Left lung (tissue), 10 donors: ENCODE measurements around the gene JAZF1. TPM values are rescaled to one million over a fixed set of nuclear protein-coding genes. Genes with fewer than 3 reads are reported as not detected.

Experiments used
- ATAC-seq: fragments of 200-7000 bp; cut with Tn5 transposase; one replicate; pipeline ENCODE4 v1.9.1; 2020; ENCODE audit warnings: moderate library complexity
- DNase-seq, 4 donors: peaks; one replicate each; pipeline ENCODE4 v3.0.0-alpha.2; 2013 to 2020
- H3K27ac ChIP-seq, 2 donors: fragments of 200-600 bp; sonication (generic) in 1 of 2; one replicate each; pipeline versions ENCODE4 v1.5.0 to v1.8.0; 2020 to 2021
- H3K27me3 ChIP-seq, 2 donors: fragments of 200-600 bp; sonication (generic) in 1 of 2; one replicate each; pipeline versions ENCODE4 v1.5.0 to v1.8.0; 2020 to 2021
- H3K36me3 ChIP-seq, 2 donors: fragments of 200-600 bp; sonication (generic) in 1 of 2; one replicate each; pipeline versions ENCODE4 v1.5.0 to v1.8.0; 2020 to 2021
- H3K4me1 ChIP-seq, 2 donors: fragments of 200-600 bp; one replicate each; pipeline ENCODE4 v1.8.0; 2021
- H3K4me3 ChIP-seq, 2 donors: fragments of 200-600 bp; sonication (generic) in 1 of 2; one replicate each; pipeline versions ENCODE4 v1.5.0 to v1.8.0; 2020 to 2021; ENCODE audit warnings: mild to moderate bottlenecking in 1 of 2
- H3K9me3 ChIP-seq, 2 donors: fragments of 200-600 bp; sonication (generic) in 1 of 2; one replicate each; pipeline versions ENCODE4 v1.5.0 to v1.8.0; 2020 to 2021
- CTCF ChIP-seq, 2 donors: fragments of 200-600 bp; sonication (generic) in 1 of 2; IDR thresholded peaks; one replicate each; pipeline versions ENCODE4 v1.5.0 to v1.8.0; 2021; ENCODE audit warnings: antibody characterized with exemption in 2 of 2
- intact Hi-C, 2 donors: fragments of 100-400 bp; cut with DNase I; formaldehyde crosslinking; loops; one replicate each; pipeline versions ENCODE4 v1.11.2 to v1.14.2; 2022
- polyA plus RNA-seq, 6 donors: library from polyadenylated mRNA; unstranded; fragments of 120-200 nt; gene quantifications; one replicate each; pipeline ENCODE4 v1.2.1, GENCODE V29; 2013; ENCODE audit not compliant: insufficient read length in 6 of 6
- total RNA-seq, 2 donors: library from RNA; stranded (reverse); fragmentation: NEBNext Ultra II Directional; extraction: Animal tissue kit (Norgen Biotek cat#: 25700); gene quantifications; one replicate each; pipeline ENCODE4 v1.2.1, GENCODE V29; 2021
- donor health status: DM: no; HTN: yes; CAD: no.
- donor health status: DM: no; HTN: no; CAD: no.

Gene JAZF1
- total and polyA plus RNA-seq, 8 donors, result 11.1 to 18.2 (median 13.8) TPM

- ATAC-seq, result no peak
- intact Hi-C loops, result no loop called here
- no peak for TF ChIP-seq CTCF (IDR thresholded peaks at IDR 0.05)
Observed at GRCh38 chr7:27781188-27781587, 399.4 kb downstream of the JAZF1 start.

More at GRCh38 chr7:27781188-27781587, 399.4 kb downstream of the JAZF1 start:
- H3K27me3 ChIP-seq, result no peaks in the 10 kb centered on the region
- H3K9me3 ChIP-seq, result no peaks in the 10 kb centered on the region
- peaks cover 0 to 23% of the 10 kb centered on the region in 2 donors for H3K36me3 ChIP-seq
- no peak for DNase-seq
- H3K4me3 ChIP-seq, result no peak overlapping the region
- no peak overlapping the region for H3K27ac ChIP-seq
- H3K4me1 ChIP-seq, result peaks cover 0 to 11% of the 10 kb centered on the region in 2 donors

Other genes with a start within 250 kb of the JAZF1 start
- 10 to 100 TPM in 1 of 2 donors, 1 to 10 TPM in 1; 6.6 to 19.9 TPM for gene CREB5, start 231.7 kb upstream of the JAZF1 start, total RNA-seq
- 10 to 100 TPM; 12.5 to 18.6 (median 15.7) TPM for gene CREB5, start 231.7 kb upstream of the JAZF1 start, polyA plus RNA-seq